SU-DHL-6 (cell line): Measurements from ENCODE around the gene KPNA5.

Source experiments
- EZH2phosphoT487 ChIP-seq: fragments of 200-600 bp; sonication (generic), shearing (Covaris generic); conservative IDR thresholded peaks from 2 replicates; pipeline ENCODE4 v1.6.1; 2018; ENCODE audit warnings: mild to moderate bottlenecking, antibody characterized with exemption, low read length, moderate library complexity, mixed read lengths
- TF ChIP-seq, protein P1 (sequence below): fragments of 200-600 bp; sonication (generic); IDR thresholded peaks from one replicate; pipeline ENCODE4 v1.5.1; 2017; ENCODE audit warnings: antibody characterized with exemption, mild to moderate bottlenecking, low read length, moderate library complexity; ENCODE audit not compliant: insufficient read depth, poor library complexity, severe bottlenecking

DNA sequence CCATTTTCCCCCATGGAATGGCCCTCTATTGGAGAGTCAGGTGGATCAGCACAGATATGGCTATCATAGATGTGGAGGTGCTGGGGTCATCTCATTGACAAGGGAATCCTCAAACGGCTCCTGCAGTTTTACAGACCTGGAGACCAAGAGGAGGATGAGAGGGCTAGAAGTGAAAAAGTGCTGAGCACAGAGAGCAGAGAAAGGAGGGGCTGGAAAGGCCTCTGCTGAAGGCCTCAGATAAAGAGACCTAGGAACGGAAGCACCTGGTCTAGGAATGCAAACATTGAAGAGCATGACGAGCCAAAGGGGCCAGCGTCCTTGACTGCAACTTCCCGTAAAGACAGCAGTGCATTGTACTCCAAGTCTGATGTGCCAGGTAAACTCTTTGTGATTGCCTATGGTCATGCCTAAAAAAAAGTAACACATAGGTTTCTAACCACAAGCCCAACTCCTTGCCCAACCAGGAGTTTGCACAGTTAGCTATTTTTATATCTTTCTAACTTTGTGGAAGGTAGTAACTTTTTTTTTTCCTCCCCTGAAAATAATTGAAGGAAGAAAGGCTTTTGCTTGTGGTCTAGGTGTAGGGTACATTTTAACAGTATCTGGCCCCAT is 49.5 kb upstream of the KPNA5 start:
- TF ChIP-seq, protein P1, sequence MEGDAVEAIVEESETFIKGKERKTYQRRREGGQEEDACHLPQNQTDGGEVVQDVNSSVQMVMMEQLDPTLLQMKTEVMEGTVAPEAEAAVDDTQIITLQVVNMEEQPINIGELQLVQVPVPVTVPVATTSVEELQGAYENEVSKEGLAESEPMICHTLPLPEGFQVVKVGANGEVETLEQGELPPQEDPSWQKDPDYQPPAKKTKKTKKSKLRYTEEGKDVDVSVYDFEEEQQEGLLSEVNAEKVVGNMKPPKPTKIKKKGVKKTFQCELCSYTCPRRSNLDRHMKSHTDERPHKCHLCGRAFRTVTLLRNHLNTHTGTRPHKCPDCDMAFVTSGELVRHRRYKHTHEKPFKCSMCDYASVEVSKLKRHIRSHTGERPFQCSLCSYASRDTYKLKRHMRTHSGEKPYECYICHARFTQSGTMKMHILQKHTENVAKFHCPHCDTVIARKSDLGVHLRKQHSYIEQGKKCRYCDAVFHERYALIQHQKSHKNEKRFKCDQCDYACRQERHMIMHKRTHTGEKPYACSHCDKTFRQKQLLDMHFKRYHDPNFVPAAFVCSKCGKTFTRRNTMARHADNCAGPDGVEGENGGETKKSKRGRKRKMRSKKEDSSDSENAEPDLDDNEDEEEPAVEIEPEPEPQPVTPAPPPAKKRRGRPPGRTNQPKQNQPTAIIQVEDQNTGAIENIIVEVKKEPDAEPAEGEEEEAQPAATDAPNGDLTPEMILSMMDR: no peak
- TF ChIP-seq EZH2phosphoT487: no peak
